ENCODE data around the gene HMOX1. TPM values are rescaled to one million over a fixed set of nuclear protein-coding genes. Genes with fewer than 3 reads are reported as not detected.

HMOX1 gene
- total and polyA plus RNA-seq, 2 of the 13 experiments (the other 11 are each of a cell fraction or from before 2014, with no cell fraction given) = 53.6 to 67.4 TPM

DNA sequence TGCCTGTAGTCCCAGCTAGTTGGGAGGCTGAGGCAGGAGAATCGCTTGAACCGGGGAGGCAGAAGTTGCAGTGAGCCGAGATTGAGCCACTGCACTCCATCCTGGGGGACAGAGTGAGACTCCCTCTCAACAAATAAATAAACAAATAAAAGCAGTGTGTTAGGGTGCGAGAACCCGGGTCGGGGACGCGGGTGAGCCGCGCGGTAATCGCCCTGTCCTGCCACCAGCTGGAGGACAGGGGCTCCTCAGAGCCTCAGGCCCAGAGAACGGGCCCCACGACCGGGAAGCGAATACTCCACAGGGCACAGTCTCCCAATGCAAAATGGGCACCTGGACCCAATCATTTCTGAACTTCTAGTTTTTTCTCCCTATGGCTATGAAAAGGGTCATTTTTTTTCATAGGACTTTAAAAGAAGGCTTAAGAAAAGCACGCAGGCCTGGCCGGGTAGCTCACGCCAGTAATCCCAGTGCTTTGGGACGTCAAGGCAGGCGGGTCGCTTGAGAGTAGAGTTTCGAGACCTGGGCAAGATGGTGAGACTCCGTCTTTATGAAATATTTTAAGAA is 18.3 kb downstream of the HMOX1 start (continued):
- TF ChIP-seq, protein P1, sequence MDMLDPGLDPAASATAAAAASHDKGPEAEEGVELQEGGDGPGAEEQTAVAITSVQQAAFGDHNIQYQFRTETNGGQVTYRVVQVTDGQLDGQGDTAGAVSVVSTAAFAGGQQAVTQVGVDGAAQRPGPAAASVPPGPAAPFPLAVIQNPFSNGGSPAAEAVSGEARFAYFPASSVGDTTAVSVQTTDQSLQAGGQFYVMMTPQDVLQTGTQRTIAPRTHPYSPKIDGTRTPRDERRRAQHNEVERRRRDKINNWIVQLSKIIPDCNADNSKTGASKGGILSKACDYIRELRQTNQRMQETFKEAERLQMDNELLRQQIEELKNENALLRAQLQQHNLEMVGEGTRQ (IDR thresholded peaks at IDR 0.05; ENCODE audit: low read depth, low read length) = no peak
- TF ChIP-seq, protein P1 (CRISPR knock-in tag; IDR thresholded peaks at IDR 0.05; ENCODE audit: borderline replicate concordance) = 0 out of 2 replicates have a peak, but pooled peaks have one; percentile 5
- TF ChIP-seq KLF11 (CRISPR knock-in tag; IDR thresholded peaks at IDR 0.05) = no peak
- TF ChIP-seq FOXK1 (CRISPR knock-in tag; IDR thresholded peaks at IDR 0.05; ENCODE audit: borderline replicate concordance, low read depth) = no peak
- no peak for TF ChIP-seq AGO1 (IDR thresholded peaks at IDR 0.05; ENCODE audit: low read depth, low read length, poor library complexity, severe bottlenecking)
- TF ChIP-seq, protein P2, sequence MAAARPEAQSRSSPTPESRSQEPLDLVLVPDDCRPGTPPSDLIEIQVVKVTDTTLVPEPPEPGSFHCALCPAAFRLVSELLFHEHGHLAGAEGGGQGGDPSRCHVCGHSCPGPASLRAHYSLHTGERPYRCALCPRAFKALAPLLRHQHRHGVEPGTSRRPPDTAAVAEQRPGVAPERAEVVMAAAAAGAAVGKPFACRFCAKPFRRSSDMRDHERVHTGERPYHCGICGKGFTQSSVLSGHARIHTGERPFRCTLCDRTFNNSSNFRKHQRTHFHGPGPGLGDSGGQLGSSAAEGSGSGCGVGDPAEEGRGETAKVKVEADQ (CRISPR knock-in tag; IDR thresholded peaks at IDR 0.05; ENCODE audit: borderline replicate concordance) = no peak
- no peak for TF ChIP-seq ZNF136 (CRISPR knock-in tag; IDR thresholded peaks at IDR 0.05; ENCODE audit: low read depth)
- TF ChIP-seq EP300 (IDR thresholded peaks at IDR 0.05; ENCODE audit: low read depth in 2 of 2, low read length in 2 of 2) = no peak
- TF ChIP-seq EP300 (CRISPR knock-in tag; IDR thresholded peaks at IDR 0.05; ENCODE audit: borderline replicate concordance) = no peak
- TF ChIP-seq, protein P3, sequence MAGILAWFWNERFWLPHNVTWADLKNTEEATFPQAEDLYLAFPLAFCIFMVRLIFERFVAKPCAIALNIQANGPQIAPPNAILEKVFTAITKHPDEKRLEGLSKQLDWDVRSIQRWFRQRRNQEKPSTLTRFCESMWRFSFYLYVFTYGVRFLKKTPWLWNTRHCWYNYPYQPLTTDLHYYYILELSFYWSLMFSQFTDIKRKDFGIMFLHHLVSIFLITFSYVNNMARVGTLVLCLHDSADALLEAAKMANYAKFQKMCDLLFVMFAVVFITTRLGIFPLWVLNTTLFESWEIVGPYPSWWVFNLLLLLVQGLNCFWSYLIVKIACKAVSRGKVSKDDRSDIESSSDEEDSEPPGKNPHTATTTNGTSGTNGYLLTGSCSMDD (CRISPR knock-in tag; IDR thresholded peaks at IDR 0.05) = no peak
- 0 out of 2 replicates have a peak, but pooled peaks have one; percentile 13 for TF ChIP-seq ZNF703 (CRISPR knock-in tag; IDR thresholded peaks at IDR 0.05; ENCODE audit: borderline replicate concordance)
- no peak for TF ChIP-seq ZKSCAN1 (IDR thresholded peaks at IDR 0.05; ENCODE audit: low read length)
- TF ChIP-seq, protein P4, sequence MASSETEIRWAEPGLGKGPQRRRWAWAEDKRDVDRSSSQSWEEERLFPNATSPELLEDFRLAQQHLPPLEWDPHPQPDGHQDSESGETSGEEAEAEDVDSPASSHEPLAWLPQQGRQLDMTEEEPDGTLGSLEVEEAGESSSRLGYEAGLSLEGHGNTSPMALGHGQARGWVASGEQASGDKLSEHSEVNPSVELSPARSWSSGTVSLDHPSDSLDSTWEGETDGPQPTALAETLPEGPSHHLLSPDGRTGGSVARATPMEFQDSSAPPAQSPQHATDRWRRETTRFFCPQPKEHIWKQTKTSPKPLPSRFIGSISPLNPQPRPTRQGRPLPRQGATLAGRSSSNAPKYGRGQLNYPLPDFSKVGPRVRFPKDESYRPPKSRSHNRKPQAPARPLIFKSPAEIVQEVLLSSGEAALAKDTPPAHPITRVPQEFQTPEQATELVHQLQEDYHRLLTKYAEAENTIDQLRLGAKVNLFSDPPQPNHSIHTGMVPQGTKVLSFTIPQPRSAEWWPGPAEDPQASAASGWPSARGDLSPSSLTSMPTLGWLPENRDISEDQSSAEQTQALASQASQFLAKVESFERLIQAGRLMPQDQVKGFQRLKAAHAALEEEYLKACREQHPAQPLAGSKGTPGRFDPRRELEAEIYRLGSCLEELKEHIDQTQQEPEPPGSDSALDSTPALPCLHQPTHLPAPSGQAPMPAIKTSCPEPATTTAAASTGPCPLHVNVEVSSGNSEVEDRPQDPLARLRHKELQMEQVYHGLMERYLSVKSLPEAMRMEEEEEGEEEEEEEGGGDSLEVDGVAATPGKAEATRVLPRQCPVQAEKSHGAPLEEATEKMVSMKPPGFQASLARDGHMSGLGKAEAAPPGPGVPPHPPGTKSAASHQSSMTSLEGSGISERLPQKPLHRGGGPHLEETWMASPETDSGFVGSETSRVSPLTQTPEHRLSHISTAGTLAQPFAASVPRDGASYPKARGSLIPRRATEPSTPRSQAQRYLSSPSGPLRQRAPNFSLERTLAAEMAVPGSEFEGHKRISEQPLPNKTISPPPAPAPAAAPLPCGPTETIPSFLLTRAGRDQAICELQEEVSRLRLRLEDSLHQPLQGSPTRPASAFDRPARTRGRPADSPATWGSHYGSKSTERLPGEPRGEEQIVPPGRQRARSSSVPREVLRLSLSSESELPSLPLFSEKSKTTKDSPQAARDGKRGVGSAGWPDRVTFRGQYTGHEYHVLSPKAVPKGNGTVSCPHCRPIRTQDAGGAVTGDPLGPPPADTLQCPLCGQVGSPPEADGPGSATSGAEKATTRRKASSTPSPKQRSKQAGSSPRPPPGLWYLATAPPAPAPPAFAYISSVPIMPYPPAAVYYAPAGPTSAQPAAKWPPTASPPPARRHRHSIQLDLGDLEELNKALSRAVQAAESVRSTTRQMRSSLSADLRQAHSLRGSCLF (CRISPR knock-in tag; IDR thresholded peaks at IDR 0.05; ENCODE audit: borderline replicate concordance) = no peak
- no peak for TF ChIP-seq ARNTL (CRISPR knock-in tag; IDR thresholded peaks at IDR 0.05)
- 0 out of 2 replicates have a peak, but pooled peaks have one; percentile 10 for TF ChIP-seq ZNF879 (CRISPR knock-in tag; IDR thresholded peaks at IDR 0.05)
- TF ChIP-seq MIER3 (CRISPR knock-in tag; IDR thresholded peaks at IDR 0.05; ENCODE audit: borderline replicate concordance) = no peak
- TF ChIP-seq, protein P5, sequence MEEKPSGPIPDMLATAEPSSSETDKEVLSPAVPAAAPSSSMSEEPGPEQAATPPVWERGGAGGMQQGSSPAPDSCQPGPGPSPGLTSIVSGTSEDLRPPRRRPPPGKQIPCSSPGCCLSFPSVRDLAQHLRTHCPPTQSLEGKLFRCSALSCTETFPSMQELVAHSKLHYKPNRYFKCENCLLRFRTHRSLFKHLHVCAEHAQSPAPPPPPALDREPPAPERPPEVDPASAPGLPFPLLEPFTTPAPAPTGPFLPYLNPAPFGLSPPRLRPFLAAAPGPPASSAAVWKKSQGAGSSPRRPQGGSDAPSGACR (CRISPR knock-in tag; IDR thresholded peaks at IDR 0.05) = no peak
- 0 out of 2 replicates have a peak, but pooled peaks have one; percentile 3 for TF ChIP-seq ZNF337 (CRISPR knock-in tag; IDR thresholded peaks at IDR 0.05; ENCODE audit: borderline replicate concordance, low read depth)
- no peak for TF ChIP-seq ZNF878 (CRISPR knock-in tag; IDR thresholded peaks at IDR 0.05)
- 0 out of 2 replicates have a peak, but pooled peaks have one; percentile 18 for TF ChIP-seq ZNF510 (CRISPR knock-in tag; IDR thresholded peaks at IDR 0.05; ENCODE audit: low read depth)
